GM23338 (cell line): ENCODE measurements around the gene TAF8. TPM values are rescaled to one million over a fixed set of nuclear protein-coding genes. Genes with fewer than 3 reads are reported as not detected.
"Not testable (repeated sequence)": the region's sequence is repeated elsewhere in the genome, so short reads cannot be mapped to it uniquely, and the experiment has no call there.

ENCODE experiments used
- ATAC-seq: fragments of 200-7000 bp; cut with Tn5 transposase; 3 replicates; pipeline ENCODE4 v1.9.1; 2020
- DNase-seq: peaks from one replicate; pipeline ENCODE4 v3.0.0-alpha.2; 2015; ENCODE audit warnings: low spot score
- H2AFZ ChIP-seq: fragments of 200-600 bp; sonication (generic); 2 replicates; pipeline ENCODE4 v1.8.0; 2016; ENCODE audit warnings: antibody characterized with exemption, mild to moderate bottlenecking, moderate library complexity
- H3F3A ChIP-seq: fragments of 200-600 bp; sonication (generic); replicated peaks from 2 replicates; pipeline ENCODE4 v1.8.0; 2017; ENCODE audit warnings: antibody characterized with exemption, mixed run types, low read depth
- H3K27ac ChIP-seq: fragments of 200-600 bp; sonication (generic); 2 replicates; pipeline ENCODE4 v1.6.1; 2016; ENCODE audit warnings: low read depth
- H3K27me3 ChIP-seq: fragments of 200-600 bp; sonication (generic); 2 replicates; pipeline ENCODE4 v1.8.0; 2016; ENCODE audit warnings: mild to moderate bottlenecking, mixed run types, moderate library complexity; ENCODE audit not compliant: insufficient read depth
- H3K36me3 ChIP-seq: fragments of 200-600 bp; sonication (generic); 2 replicates; pipeline ENCODE4 v1.8.0; 2016; ENCODE audit warnings: mild to moderate bottlenecking; ENCODE audit not compliant: insufficient read depth
- H3K4me1 ChIP-seq: fragments of 200-600 bp; sonication (generic); 2 replicates; pipeline ENCODE4 v1.8.0; 2016; ENCODE audit warnings: mild to moderate bottlenecking, moderate library complexity; ENCODE audit not compliant: insufficient read depth
- H3K4me2 ChIP-seq: fragments of 200-600 bp; sonication (generic); 2 replicates; pipeline ENCODE4 v1.7.1; 2017; ENCODE audit warnings: mixed run types
- H3K4me3 ChIP-seq: fragments of 200-600 bp; sonication (generic); 2 replicates; pipeline ENCODE4 v1.6.1; 2016; ENCODE audit warnings: mixed run types
- H3K79me2 ChIP-seq: fragments of 200-600 bp; sonication (generic); replicated peaks from 2 replicates; pipeline ENCODE4 v1.8.0; 2017; ENCODE audit warnings: mild to moderate bottlenecking; ENCODE audit not compliant: insufficient read depth
- H3K9me2 ChIP-seq: fragments of 200-600 bp; sonication (generic); 2 replicates; pipeline ENCODE4 v1.8.0; 2017; ENCODE audit not compliant: insufficient read depth
- H4K20me1 ChIP-seq: fragments of 200-600 bp; sonication (generic); replicated peaks from 2 replicates; pipeline ENCODE4 v1.8.0; 2017; ENCODE audit warnings: mild to moderate bottlenecking; ENCODE audit not compliant: insufficient read depth
- H3K27ac Mint-ChIP-seq: 2 replicates; pipeline ENCODE4 v1.8.0; 2020; ENCODE audit warnings: inconsistent platforms, mild to moderate bottlenecking, moderate library complexity, mixed read lengths
- H3K27me3 Mint-ChIP-seq: 3 replicates; pipeline ENCODE4 v1.8.0; 2022; ENCODE audit warnings: low read depth, mild to moderate bottlenecking, moderate library complexity, mixed read lengths, inconsistent platforms; ENCODE audit not compliant: insufficient read depth, poor library complexity
- H3K36me3 Mint-ChIP-seq: 3 replicates; pipeline ENCODE4 v1.8.0; 2021; ENCODE audit warnings: low read depth, mild to moderate bottlenecking, inconsistent platforms, moderate library complexity, mixed read lengths
- H3K4me1 Mint-ChIP-seq: 3 replicates; pipeline ENCODE4 v1.8.0; 2020; ENCODE audit warnings: mild to moderate bottlenecking, inconsistent platforms, mixed read lengths
- H3K4me3 Mint-ChIP-seq: 3 replicates; pipeline ENCODE4 v1.8.0; 2021; ENCODE audit warnings: moderate library complexity, mild to moderate bottlenecking, inconsistent platforms, mixed read lengths
- H3K9me3 Mint-ChIP-seq: 3 replicates; pipeline ENCODE4 v1.8.0; 2020; ENCODE audit warnings: moderate library complexity, mild to moderate bottlenecking, inconsistent platforms, mixed read lengths
- CREB1 ChIP-seq: fragments of 250-450 bp; sonication (Bioruptor Pico); IDR thresholded peaks from 2 replicates; pipeline ENCODE4 v1.5.0; 2020; ENCODE audit warnings: low read depth, mild to moderate bottlenecking, moderate library complexity
- CTCF ChIP-seq, 2 experiments: fragments of 200-600 bp in 1 of 2; sonication (generic) in 1 of 2; conservative IDR thresholded peaks; 2 replicates each; pipeline versions ENCODE4 v1.5.1 to v1.6.1; 2016 to 2017; ENCODE audit warnings: antibody characterized with exemption in 2 of 2, low read depth in 2 of 2, mild to moderate bottlenecking in 2 of 2, moderate library complexity in 1 of 2
- EZH2phosphoT487 ChIP-seq: fragments of 200-600 bp; sonication (generic); IDR thresholded peaks from one replicate; pipeline ENCODE4 v1.8.1; 2018; ENCODE audit warnings: antibody characterized with exemption; ENCODE audit not compliant: unreplicated experiment
- JUNB ChIP-seq: IDR thresholded peaks from one replicate; pipeline ENCODE4 v1.6.1; 2016; ENCODE audit warnings: antibody characterized with exemption; ENCODE audit not compliant: unreplicated experiment
- POLR2AphosphoS5 ChIP-seq: IDR thresholded peaks from 2 replicates; pipeline ENCODE4 v1.6.1; 2016; ENCODE audit warnings: antibody characterized with exemption, low read depth
- REST ChIP-seq: IDR thresholded peaks from one replicate; pipeline ENCODE4 v1.6.1; 2018; ENCODE audit warnings: antibody characterized with exemption; ENCODE audit not compliant: unreplicated experiment
- STAT1 ChIP-seq: IDR thresholded peaks from one replicate; pipeline ENCODE4 v1.6.1; 2016; ENCODE audit warnings: antibody characterized with exemption; ENCODE audit not compliant: unreplicated experiment
- polyA plus RNA-seq: library from polyadenylated mRNA; unstranded; fragments of >200 nt; fragmentation: Nextera tagmentation; extraction: Ambion mirVana; gene quantifications from 2 replicates; pipeline ENCODE4 v1.2.1, GENCODE V29; 2016
- total RNA-seq: library from RNA; depleted of rRNA; stranded (reverse); fragments of >200 nt; shearing (Covaris generic); gene quantifications from 2 replicates; pipeline ENCODE4 v1.2.3, GENCODE V29; 2014

The TAF8 gene
- total and polyA plus RNA-seq, 2 experiments from 2014 or later: 18.7 to 30.6 TPM

GRCh38 chr6:42032366-42032765 is 18.0 kb upstream of the TAF8 start (continued):
- TF ChIP-seq CTCF (conservative IDR thresholded peaks at IDR 0.05; ENCODE audit: low read depth in 2 of 2): no peak
- TF ChIP-seq POLR2AphosphoS5: no peak
- TF ChIP-seq REST: no peak
- TF ChIP-seq EZH2phosphoT487: no peak
- no peak for TF ChIP-seq STAT1
- TF ChIP-seq CREB1 (CRISPR knock-in tag): no peak

- not testable (repeated sequence) for H3K27ac Mint-ChIP-seq, H3K79me2 ChIP-seq, H3K9me2 ChIP-seq, H2AFZ ChIP-seq, H3K27ac ChIP-seq, H3K36me3 Mint-ChIP-seq, H3K4me1 ChIP-seq, ATAC-seq, H3K27me3 ChIP-seq, H3K4me2 ChIP-seq, H3K4me3 ChIP-seq, H3F3A ChIP-seq, H3K9me3 Mint-ChIP-seq, DNase-seq, H3K4me3 Mint-ChIP-seq, H4K20me1 ChIP-seq, H3K36me3 ChIP-seq
- Mint-ChIP-seq H3K4me1 (peaks cover 10% of the 10 kb centered on the region), H3K27me3 (peaks cover 13% of the 10 kb centered on the region)
Observed at GRCh38 chr6:42037669-42038068, 12.7 kb upstream of the TAF8 start.

GRCh38 chr6:42038163-42038562 is 12.2 kb upstream of the TAF8 start:
- Histone ChIP-seq H3K4me1 (no peaks in the 10 kb centered on the region), H3K9me2 (no peaks in the 10 kb centered on the region), H3F3A (0 out of 2 replicates have a peak, but pooled peaks cover 3% of the 10 kb centered on the region), H3K4me3 (no peak overlapping the region), H3K79me2 (no peaks in the 10 kb centered on the region), H3K27ac (no peak overlapping the region), H3K4me2 (no peak overlapping the region), H3K36me3 (no peaks in the 10 kb centered on the region), H4K20me1 (no peaks in the 10 kb centered on the region), H2AFZ (no peak overlapping the region), H3K27me3 (peaks cover 8% of the 10 kb centered on the region)
- Mint-ChIP-seq H3K27me3 (peaks cover 17% of the 10 kb centered on the region), H3K36me3 (no peaks in the 10 kb centered on the region), H3K27ac (no peak overlapping the region), H3K9me3 (no peaks in the 10 kb centered on the region), H3K4me1 (peaks cover 10% of the 10 kb centered on the region), H3K4me3 (no peak overlapping the region)
- TF ChIP-seq REST: no peak
- no peak for TF ChIP-seq JUNB
- no peak for TF ChIP-seq STAT1
- DNase-seq (no peak), ATAC-seq (no peak)
